ENCODE results near the gene COG7. TPM values are rescaled to one million over a fixed set of nuclear protein-coding genes. Genes with fewer than 3 reads are reported as not detected.

COG7 gene
- total RNA-seq, 1 experiment from 2014 or later = 17.9 TPM

GRCh38 chr16:23494188-23494587 is 41.2 kb upstream of the COG7 start:
- no peaks in the 10 kb centered on the region for H3K9me3 Mint-ChIP-seq
- no peak overlapping the region for H3K4ac ChIP-seq (ENCODE audit: low read depth, low read length)
- H3K4me2 ChIP-seq (ENCODE audit: insufficient read depth, insufficient read length, low read length) = no peak overlapping the region
- peaks cover 2% of the 10 kb centered on the region; the same call in 1 of the 2 replicates for H3K79me2 ChIP-seq (ENCODE audit: insufficient read depth, low read length)
- H3K27me3 ChIP-seq (ENCODE audit: insufficient read depth, low read length) = no peaks in the 10 kb centered on the region
- H3K14ac ChIP-seq (ENCODE audit: insufficient read depth, low read length) = no peak overlapping the region
- H4K5ac ChIP-seq (ENCODE audit: insufficient read length, low read depth, low read length) = no peak overlapping the region
- H4K8ac ChIP-seq (replicated peaks; ENCODE audit: insufficient read length, low read depth, low read length) = no peak overlapping the region
- H3K56ac ChIP-seq (ENCODE audit: insufficient read length, low read depth, low read length) = no peak overlapping the region
- H2BK120ac ChIP-seq (ENCODE audit: low read depth, low read length, poor library complexity, severe bottlenecking) = no peak overlapping the region
- no peak overlapping the region for H2BK20ac ChIP-seq (ENCODE audit: low read depth, low read length, poor library complexity, severe bottlenecking)
- H2BK15ac ChIP-seq (ENCODE audit: low read depth, low read length) = no peak overlapping the region
- H2AFZ ChIP-seq (ENCODE audit: low read length) = no peak overlapping the region
- H2AK5ac ChIP-seq (ENCODE audit: insufficient read length, low read length) = no peak overlapping the region
- H3K27ac ChIP-seq (ENCODE audit: insufficient read length, low read depth, low read length) = no peak overlapping the region
- H3T11ph ChIP-seq (ENCODE audit: low read length) = no peak overlapping the region
- TF ChIP-seq, protein P1, sequence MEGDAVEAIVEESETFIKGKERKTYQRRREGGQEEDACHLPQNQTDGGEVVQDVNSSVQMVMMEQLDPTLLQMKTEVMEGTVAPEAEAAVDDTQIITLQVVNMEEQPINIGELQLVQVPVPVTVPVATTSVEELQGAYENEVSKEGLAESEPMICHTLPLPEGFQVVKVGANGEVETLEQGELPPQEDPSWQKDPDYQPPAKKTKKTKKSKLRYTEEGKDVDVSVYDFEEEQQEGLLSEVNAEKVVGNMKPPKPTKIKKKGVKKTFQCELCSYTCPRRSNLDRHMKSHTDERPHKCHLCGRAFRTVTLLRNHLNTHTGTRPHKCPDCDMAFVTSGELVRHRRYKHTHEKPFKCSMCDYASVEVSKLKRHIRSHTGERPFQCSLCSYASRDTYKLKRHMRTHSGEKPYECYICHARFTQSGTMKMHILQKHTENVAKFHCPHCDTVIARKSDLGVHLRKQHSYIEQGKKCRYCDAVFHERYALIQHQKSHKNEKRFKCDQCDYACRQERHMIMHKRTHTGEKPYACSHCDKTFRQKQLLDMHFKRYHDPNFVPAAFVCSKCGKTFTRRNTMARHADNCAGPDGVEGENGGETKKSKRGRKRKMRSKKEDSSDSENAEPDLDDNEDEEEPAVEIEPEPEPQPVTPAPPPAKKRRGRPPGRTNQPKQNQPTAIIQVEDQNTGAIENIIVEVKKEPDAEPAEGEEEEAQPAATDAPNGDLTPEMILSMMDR (conservative IDR thresholded peaks at IDR 0.05) = no peak
- no peaks in the 10 kb centered on the region for H4K20me1 ChIP-seq (ENCODE audit: control insufficient read depth, insufficient read depth, insufficient read length)
- no peak overlapping the region for H3K18ac ChIP-seq (ENCODE audit: insufficient read length, low read depth, low read length)
- H4K91ac ChIP-seq (ENCODE audit: insufficient read length, low read depth, low read length) = no peak overlapping the region
- H3K4me1 Mint-ChIP-seq = peaks cover 0 to 3% of the 10 kb centered on the region in 2 experiments; a peak in 3 of 4 replicates
- no peak overlapping the region for H2BK12ac ChIP-seq (ENCODE audit: insufficient read length, low read depth, low read length)
- no peaks in the 10 kb centered on the region for H3K27me3 Mint-ChIP-seq (ENCODE audit: low read depth)
- H3K4me3 Mint-ChIP-seq = no peak overlapping the region
- no peaks in the 10 kb centered on the region for H3K23me2 ChIP-seq (ENCODE audit: insufficient read length, low read depth, low read length, poor library complexity, severe bottlenecking)
- no peak overlapping the region for H2BK5ac ChIP-seq (ENCODE audit: insufficient read length, low read length)
- DNase-seq = no peak
- no peak overlapping the region for H3K9ac ChIP-seq (ENCODE audit: extremely low read depth, insufficient read length, low read length)
- H3K23ac ChIP-seq (ENCODE audit: insufficient read length, low read depth, low read length) = no peak overlapping the region
- no peaks in the 10 kb centered on the region for H3K4me1 ChIP-seq (ENCODE audit: insufficient read depth, low read length)
- H3K27ac Mint-ChIP-seq = peak overlapping the region in 2 of 3 experiments; percentile 60 to 76; a peak in 4 of 7 replicates
- peaks cover 3% of the 10 kb centered on the region for H3K79me1 ChIP-seq (ENCODE audit: insufficient read depth, low read depth, low read length, poor library complexity, severe bottlenecking)
- no CpG with 5 or more reads among the region's 11 CpGs for WGBS (ENCODE audit: extremely low coverage, insufficient read length, low lambda C conversion rate)
- no peaks in the 10 kb centered on the region for H3K9me3 ChIP-seq (ENCODE audit: control insufficient read depth, low read depth, low read length)
- H3K36me3 Mint-ChIP-seq (ENCODE audit: insufficient read depth in 1 of 3, low read depth in 3 of 3) = peaks cover 35 to 79% (median 76%) of the 10 kb centered on the region in 3 experiments; a peak in 6 of 7 replicates

Measured in H9 (cell line).